CD4-positive, alpha-beta T cell treated with Interleukin-4 for 1 hour (primary cell): Measurements from ENCODE around the gene RBPJ.
A peak's percentile ranks its signal among the peaks of the same experiment; 100 is the strongest.
"Not testable (repeated sequence)": the region's sequence is repeated elsewhere in the genome, so short reads cannot be mapped to it uniquely, and the experiment has no call there.

ENCODE experiments used
- DNase-seq, 2 donors: peaks; one replicate each; pipeline ENCODE4 v3.0.0-alpha.2; 2020 to 2022

RBPJ gene

DNA sequence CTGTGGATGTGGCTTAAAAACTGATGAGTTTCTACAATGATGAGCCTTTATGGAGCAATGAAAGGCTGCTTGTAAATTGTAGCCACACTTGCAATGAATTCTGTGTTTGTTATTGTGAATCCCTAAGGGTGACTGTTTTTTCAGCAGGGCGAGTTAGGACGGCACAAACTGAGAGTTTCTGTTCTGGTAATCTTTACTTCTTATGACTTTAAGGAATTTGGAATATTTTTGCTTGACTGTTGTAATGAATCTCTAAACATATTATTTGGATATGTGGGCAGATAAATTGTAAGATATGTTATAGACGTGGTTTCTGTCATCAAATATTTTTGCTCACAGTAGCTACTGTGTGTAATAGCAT is 22.2 kb downstream of the RBPJ start:
- DNase-seq, result no peak

DNA sequence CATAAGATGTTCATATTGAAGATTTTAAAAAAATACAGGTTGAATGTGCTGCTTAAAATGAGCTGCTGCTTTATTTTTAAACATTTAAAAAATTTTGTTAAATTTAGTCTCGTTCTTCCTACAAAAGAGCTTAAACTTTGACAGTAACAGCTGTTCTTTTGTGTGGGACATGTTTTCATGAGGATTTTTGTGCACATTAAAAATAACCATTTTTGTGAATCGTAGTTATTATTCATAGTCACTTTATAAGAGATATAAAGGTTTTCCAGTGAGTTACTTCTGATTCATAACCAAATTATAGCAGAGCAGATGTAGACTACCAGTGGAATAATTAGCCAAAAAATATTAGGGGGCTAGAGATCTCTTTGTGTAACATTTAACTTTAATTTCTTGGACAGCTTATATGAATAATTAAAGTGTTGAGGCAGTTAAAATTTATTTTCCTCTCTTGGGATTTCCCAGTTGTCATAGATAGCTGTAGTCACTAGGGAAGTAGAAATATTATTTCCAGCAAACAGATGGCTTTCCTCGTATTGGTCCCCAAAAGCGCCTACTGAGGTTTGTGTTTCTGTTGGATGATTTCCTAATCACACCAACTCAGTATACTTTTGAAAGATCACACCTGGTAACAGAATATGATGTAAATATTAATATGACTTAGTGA is 24.2 kb downstream of the RBPJ start:
- DNase-seq, result no peak

- no peak for DNase-seq
Measured at GRCh38 chr4:26345565-26345938, 24.7 kb downstream of the RBPJ start.

DNA sequence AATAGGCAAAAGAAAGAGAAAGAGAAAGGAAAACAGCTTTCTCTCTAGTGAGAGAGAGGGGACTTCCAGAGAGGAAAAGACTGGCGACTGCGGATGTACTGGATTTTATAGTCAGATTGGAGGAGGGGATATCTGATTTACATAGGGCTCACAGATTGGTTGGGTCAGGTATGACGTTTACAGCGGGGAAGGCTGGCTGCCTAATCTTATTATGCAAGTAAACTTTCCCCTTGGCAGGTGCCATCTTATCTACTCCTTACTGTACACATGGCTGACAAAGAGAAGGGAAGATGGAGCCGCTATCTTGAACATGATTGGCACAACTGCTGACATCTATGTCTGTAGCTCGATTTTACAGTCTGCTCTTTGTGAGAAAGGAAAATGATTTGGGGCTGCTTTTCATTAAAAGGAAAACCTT is 25.4 kb downstream of the RBPJ start:
- DNase-seq, result peak in 1 of 2 donors; percentile 42

GRCh38 chr4:26349496-26349895 is 28.7 kb downstream of the RBPJ start:
- DNase-seq, result no peak

DNA sequence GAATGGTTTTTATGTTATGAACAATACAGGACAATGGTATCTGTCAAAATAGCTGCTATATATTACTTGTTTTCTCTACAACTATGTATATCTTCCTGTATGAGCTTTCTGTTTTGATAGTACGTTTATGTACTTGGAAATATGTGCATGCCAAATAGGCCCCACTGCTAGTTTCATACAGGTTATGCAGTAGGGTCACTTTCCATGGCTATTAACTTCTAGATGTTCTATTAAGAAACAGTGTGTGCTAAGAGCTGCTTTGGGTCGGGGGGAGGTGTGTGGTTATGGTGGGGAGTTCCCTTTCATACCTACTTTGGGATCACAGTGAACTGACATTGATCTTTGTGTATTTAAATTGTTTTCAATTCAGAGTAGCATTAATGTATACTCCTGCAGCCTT is 30.9 kb downstream of the RBPJ start:
- DNase-seq, result no peak

DNA sequence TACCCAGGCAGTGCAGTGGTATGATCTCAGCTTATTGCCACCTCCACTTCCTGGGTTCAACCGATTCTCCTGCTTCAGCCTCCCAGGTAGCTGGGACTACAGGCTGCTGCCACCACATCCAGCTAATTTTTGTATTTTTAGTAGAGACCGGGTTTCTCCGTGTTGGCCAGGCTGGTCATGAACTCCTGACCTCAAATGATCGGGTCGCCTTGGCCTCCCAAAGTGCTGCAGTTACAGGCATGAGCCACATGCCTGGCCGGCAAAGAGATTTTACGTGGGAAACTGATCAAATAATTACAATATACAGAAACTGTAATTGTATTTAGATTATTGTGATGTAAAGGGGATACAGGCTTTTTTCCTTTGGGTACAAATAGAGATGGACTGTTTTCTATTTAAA is 33.7 kb downstream of the RBPJ start:
- no peak for DNase-seq

DNA sequence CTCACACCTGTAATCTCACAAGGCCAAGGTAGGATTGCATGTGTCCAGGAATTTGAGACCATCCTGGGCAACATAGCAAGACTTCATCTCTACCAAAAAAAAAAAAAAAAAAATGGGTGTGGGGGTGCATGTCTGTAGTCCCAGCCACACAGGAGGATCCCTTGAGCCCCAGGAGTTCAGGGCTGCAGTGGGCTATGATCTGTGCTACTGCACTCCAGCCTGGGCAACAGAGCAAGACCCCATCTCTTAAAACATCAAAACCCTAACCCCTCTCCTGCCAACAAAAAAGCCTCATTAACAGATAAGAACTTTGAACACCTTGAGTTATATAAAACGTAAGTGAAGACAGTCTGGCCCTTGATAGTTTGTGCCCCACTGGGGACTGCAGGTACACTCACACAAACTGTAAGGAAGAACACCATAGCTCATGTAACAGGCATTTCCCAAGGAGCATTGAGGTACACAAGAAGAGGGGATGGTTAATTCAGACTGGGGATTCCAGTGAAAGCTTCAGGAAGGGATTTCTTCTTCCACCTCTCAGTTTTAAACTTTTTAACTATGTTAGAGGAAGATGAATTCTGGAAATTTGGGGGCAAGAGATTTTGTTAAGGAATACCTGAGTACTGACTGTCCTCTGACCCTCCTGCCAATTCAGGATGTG is 34.7 kb downstream of the RBPJ start:
- no peak for DNase-seq

DNA sequence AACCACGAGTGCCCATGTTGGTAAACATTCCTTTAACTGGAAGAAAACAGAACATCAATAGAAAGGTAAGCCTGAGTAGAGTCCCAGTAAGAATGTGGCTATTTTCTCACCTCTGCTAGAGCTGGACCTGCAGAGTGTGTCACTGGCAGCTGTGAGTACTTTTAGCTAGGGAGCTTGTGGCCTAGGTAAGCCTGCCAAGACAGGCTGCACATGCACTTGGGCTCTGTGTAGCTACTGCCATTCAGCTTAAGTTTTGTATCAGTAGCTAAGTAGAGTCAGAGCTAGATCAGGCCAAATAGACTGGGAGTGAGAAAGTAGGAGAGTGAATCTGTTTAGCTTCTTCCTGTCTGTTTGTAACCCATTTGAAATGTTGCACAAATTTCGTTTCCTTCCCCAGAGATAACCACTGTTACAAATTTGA is 35.3 kb downstream of the RBPJ start:
- no peak for DNase-seq

- DNase-seq, result not testable (repeated sequence)
Measured at GRCh38 chr4:26359521-26359920, 38.7 kb downstream of the RBPJ start.

DNA sequence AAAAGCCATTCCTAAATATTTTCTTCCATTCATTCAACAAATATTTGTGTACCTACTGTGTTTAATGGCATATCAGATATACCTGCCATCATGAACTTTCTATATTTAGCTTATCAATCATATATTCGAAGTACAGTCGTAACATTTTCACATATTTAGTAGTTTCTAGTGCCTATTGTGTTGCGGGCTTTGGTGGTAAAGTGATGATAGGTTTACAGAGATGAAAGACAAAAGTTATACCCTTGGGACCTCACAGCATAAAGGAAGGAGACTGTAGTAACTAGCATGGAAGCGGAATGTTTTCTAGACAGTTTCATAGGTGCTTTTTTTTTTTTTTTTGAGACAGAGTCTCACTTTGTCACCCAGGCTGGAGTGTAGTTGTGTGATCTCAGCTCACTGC is 39.5 kb downstream of the RBPJ start:
- no peak for DNase-seq

- no peak for DNase-seq
Measured at GRCh38 chr4:26360864-26361263, 40.0 kb downstream of the RBPJ start.

DNA sequence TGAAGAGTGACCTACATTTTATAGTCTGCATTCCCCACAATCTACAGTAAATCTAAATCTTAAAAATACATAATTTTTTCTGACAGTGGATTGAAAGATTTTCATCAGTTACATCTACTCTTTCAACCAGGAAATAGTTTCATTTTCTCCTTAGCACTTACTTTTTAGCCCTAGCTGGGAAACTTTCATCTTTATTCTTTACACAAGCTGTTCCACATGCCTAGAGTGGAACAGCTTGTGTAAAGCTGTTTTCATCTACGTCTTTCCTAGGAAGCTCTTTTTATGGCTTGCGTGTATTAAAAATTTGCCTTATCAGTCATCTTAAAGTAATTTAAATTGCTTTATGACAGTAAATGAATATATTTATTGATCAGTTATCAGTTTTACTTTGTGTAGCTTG is 40.5 kb downstream of the RBPJ start:
- DNase-seq, result no peak

- no peak for DNase-seq
Measured at GRCh38 chr4:26362745-26363439, 42.1 kb downstream of the RBPJ start.

DNA sequence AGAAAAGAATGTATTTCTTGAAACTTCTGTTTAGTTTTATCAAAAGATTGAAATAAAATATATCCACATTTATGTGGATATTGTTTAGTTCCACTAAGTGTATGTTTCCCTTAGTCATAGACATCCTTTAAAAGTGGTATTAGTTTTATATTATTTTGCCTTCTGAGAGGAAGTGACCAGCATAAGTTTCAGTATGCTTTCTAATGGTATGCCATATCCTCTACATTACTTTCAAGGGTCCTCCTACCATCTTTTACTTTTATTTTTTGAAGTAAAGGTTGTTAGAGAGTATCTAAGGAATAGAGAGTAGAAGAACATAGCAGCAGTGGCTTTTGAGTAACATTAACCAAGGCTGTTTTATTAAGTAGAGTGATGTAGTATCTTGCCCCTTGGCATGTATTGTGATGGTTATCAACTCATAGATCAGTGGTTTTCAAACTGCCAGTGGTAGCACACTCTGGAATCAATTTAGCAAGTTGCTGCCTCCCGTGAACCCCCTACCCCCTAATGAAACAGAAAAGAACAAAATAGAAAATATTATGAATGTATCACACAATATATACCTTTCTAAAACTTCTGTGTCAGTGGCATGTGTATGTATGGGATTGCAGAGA is 44.8 kb downstream of the RBPJ start:
- DNase-seq, result no peak

DNA sequence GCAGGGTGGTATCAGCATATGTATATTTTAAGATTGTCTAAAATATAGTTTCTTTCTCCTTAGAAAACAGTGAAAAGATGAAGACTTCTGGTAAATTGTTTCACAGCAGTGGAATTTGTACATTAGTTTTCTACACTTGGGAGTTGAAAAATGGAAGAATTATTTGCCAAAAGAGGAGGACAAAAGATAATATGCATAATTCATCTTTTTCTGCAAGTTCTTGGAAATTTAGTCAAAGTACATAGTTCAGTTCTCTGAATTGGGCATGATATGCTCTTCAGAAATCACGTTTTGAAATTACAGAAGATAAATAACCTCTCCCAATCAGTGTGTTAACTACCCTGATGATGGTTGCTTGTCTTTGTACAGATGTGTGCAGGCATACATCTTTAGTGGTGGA is 47.0 kb downstream of the RBPJ start:
- DNase-seq, result no peak

DNA sequence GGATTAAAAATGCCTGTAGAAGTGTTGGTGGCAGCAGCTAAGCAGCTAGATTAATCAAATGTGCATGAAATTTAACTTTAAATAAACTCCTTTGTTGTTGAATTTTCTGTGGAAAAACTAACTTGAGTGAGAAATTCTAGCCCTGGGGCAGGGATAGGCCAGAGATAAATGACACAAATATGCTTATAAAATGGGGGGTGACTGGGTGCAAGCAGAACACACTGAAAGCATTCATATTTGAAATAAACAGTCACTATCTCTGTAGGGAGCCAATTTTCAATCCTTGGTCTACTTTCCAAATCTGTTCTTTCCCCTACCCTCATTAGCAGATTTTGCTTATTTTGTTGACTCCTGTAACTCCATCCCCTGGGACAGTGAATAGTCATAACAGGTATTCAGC is 47.9 kb downstream of the RBPJ start:
- no peak for DNase-seq

DNA sequence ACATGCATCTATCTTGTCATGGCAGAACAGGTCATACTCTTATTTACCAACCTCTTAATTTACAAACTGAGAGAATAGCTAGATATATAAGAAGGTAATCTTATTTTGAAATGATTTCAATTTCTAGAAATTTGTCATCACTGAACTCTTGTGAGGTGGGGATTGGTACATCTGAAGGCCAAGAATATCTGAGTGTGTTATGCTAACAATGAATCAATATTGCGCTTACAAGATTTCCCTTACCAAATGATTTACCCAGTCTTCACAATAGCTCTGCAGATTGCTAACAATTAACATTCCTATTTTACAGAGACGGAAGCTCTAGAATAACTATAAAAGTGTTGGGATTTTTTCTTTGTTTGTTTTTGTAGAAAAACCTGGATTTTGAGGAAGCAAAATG is 48.3 kb downstream of the RBPJ start:
- DNase-seq, result no peak

- no peak for DNase-seq
Measured at GRCh38 chr4:26369581-26369980, 48.8 kb downstream of the RBPJ start.

- DNase-seq, result no peak
Measured at GRCh38 chr4:26372076-26372475, 51.3 kb downstream of the RBPJ start.

- peak; percentile 34 to 75 for DNase-seq
Measured at GRCh38 chr4:26372525-26373172, 51.8 kb downstream of the RBPJ start.

DNA sequence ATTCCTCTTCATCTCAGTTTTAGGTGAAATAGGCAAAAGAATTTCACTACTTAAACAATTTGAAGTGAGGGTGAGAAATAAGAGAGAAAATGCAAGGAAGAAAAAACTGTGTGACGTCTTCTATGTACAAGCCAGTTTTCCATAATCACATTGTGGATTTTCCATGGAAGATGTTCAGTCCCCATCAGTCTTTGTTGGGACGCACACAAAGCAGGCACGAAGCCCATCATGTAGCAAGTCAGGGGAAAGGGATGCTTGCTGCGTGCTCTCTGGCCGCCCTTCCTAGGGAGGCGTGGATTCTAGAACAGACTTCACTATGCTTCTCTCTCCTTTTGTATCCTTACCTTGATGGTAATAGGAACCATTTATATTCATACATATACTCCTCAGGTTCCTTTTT is 54.7 kb downstream of the RBPJ start:
- no peak for DNase-seq
